HG03039 (cell line): Measurements from ENCODE around the gene MAGEF1.
"Not testable (repeated sequence)": the region's sequence is repeated elsewhere in the genome, so short reads cannot be mapped to it uniquely, and the experiment has no call there.

Experiments
- ATAC-seq: cut with Tn5 transposase; IDR thresholded peaks from one replicate; pipeline ENCODE4 v1.9.1; 2021; ENCODE audit warnings: mild to moderate bottlenecking, moderate library complexity; ENCODE audit not compliant: unreplicated experiment

MAGEF1 gene

GRCh38 chr3:184743248-184743647 is 31.4 kb upstream of the MAGEF1 start:
- ATAC-seq = no peak

GRCh38 chr3:184742676-184743135 is 30.8 kb upstream of the MAGEF1 start:
- ATAC-seq = no peak

GRCh38 chr3:184741798-184742675 is 30.2 kb upstream of the MAGEF1 start:
- ATAC-seq = no peak

- ATAC-seq = no peak
Observed at GRCh38 chr3:184741259-184741556, 29.3 kb upstream of the MAGEF1 start.

GRCh38 chr3:184740509-184741258 is 28.8 kb upstream of the MAGEF1 start:
- no peak for ATAC-seq

GRCh38 chr3:184739594-184740505 is 28.0 kb upstream of the MAGEF1 start:
- ATAC-seq = no peak

GRCh38 chr3:184738982-184739381 is 27.1 kb upstream of the MAGEF1 start:
- ATAC-seq = no peak

GRCh38 chr3:184738506-184738890 is 26.6 kb upstream of the MAGEF1 start:
- ATAC-seq = no peak

- no peak for ATAC-seq
Observed at GRCh38 chr3:184737641-184738505, 26.0 kb upstream of the MAGEF1 start.

GRCh38 chr3:184737063-184737462 is 25.2 kb upstream of the MAGEF1 start:
- ATAC-seq = no peak

- ATAC-seq = no peak
Observed at GRCh38 chr3:184734903-184735701, 23.2 kb upstream of the MAGEF1 start.

GRCh38 chr3:184733971-184734608 is 22.2 kb upstream of the MAGEF1 start:
- ATAC-seq = no peak

GRCh38 chr3:184733181-184733580 is 21.3 kb upstream of the MAGEF1 start:
- ATAC-seq = no peak

GRCh38 chr3:184731786-184732537 is 20.1 kb upstream of the MAGEF1 start:
- ATAC-seq = no peak

GRCh38 chr3:184730924-184731323 is 19.1 kb upstream of the MAGEF1 start:
- ATAC-seq = no peak

- not testable (repeated sequence) for ATAC-seq
Observed at GRCh38 chr3:184729154-184729553, 17.3 kb upstream of the MAGEF1 start.

GRCh38 chr3:184728010-184728527 is 16.2 kb upstream of the MAGEF1 start:
- ATAC-seq = no peak
